ENCODE data around the gene UBALD1. TPM values are rescaled to one million over a fixed set of nuclear protein-coding genes. Genes with fewer than 3 reads are reported as not detected.

UBALD1 gene
- total RNA-seq, 4 donors from 2014 or later: 13.5 to 19.0 (median 15.4) TPM

DNA sequence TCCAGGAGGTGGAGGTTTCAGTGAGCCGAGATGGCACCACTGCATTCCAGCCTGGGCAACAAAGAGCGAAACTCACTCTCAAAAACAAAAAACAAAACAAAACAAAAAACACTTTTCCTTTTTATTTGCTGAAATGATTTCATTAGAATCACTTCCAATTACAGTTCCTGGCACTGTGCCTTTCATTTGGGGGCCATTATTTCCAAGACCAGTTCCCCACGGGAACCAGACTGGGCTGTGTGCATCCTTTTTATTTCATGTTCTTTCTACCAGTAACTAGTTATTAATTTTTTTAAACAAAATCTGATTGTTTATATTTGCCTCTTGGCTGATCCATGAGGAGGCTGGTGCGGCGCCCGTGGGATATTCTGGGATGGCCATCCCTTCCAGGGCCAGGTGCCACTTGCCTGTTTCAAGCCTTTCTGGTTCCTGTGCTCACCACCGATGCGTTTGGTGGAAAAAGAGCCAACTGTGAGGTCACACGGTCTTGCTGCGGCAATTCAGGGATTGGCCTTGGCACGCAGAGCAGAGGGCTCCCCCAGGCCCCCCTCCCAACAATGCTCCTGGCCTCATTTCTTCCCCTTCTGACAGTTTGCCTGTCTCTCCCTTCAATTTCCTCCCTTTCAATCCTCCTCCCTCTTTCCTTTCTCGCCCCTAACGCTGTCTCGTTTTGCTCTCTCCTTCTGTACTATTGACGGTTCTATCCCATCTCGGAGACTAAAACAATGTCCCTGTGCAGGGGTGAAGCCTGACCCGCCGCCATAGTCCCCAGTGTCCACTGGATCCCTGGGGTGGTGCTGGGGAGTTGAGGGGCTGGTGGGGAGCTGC is 13.4 kb downstream of the UBALD1 start:
- in situ Hi-C loops (cut with MboI; ENCODE audit: low sequenced_read_pairs in 4 of 4): loop anchor here in 1 of 4 donors (25.0 kb wide), 1 partner anchor 89 kb away; no protein-coding TSS in a partner anchor
- Histone ChIP-seq H3K9me3 (no peaks in the 10 kb centered on the region), H3K27ac (no peak overlapping the region), H3K36me3 (no peaks in the 10 kb centered on the region), H3K4me1 (peaks cover 4 to 5% of the 10 kb centered on the region in 2 donors), H3K27me3 (peaks cover 7 to 33% (median 16%) of the 10 kb centered on the region in 3 donors), H3K4me3 (no peak overlapping the region)
- TF ChIP-seq POLR2A (IDR thresholded peaks at IDR 0.05): no peak
- TF ChIP-seq, protein P1, sequence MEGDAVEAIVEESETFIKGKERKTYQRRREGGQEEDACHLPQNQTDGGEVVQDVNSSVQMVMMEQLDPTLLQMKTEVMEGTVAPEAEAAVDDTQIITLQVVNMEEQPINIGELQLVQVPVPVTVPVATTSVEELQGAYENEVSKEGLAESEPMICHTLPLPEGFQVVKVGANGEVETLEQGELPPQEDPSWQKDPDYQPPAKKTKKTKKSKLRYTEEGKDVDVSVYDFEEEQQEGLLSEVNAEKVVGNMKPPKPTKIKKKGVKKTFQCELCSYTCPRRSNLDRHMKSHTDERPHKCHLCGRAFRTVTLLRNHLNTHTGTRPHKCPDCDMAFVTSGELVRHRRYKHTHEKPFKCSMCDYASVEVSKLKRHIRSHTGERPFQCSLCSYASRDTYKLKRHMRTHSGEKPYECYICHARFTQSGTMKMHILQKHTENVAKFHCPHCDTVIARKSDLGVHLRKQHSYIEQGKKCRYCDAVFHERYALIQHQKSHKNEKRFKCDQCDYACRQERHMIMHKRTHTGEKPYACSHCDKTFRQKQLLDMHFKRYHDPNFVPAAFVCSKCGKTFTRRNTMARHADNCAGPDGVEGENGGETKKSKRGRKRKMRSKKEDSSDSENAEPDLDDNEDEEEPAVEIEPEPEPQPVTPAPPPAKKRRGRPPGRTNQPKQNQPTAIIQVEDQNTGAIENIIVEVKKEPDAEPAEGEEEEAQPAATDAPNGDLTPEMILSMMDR (IDR thresholded peaks at IDR 0.05 in 4 of 5, conservative IDR thresholded peaks at IDR 0.05 in 1 of 5): no peak
- no peak for ATAC-seq
- intact Hi-C loops (cut with DNase I; ENCODE audit: low total_unique reads): no loop called here
- DNase-seq: no peak

DNA sequence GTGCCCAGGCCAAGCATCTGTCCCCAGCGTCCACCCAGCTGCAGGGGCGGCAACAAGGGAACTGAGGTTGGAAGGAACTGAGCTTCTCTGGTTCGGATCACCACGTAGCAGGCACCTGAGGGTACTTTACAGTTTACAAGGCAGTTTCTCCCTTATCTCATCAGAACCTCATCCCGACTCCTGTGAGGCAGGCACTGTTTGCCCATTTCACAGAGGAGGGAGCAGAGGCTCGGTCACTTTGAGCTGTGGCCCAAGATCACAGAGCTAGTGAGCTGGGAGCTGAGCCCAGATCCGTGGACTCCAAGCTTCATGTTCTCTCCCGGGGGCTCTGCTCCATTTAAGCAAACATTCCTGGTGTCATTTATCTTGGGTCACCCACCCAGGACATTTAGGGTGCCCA is 15.1 kb downstream of the UBALD1 start:
- ATAC-seq: no peak
- Histone ChIP-seq H3K4me1 (peaks cover 4 to 5% of the 10 kb centered on the region in 2 donors), H3K36me3 (no peaks in the 10 kb centered on the region), H3K9me3 (no peaks in the 10 kb centered on the region), H3K4me3 (no peak overlapping the region), H3K27ac (no peak overlapping the region), H3K27me3 (peaks cover 10 to 33% (median 21%) of the 10 kb centered on the region in 3 donors)
- intact Hi-C loops (cut with DNase I; ENCODE audit: low total_unique reads): no loop called here
- in situ Hi-C loops (cut with MboI; ENCODE audit: low sequenced_read_pairs in 4 of 4): loop anchor here in 1 of 4 donors (25.0 kb wide), 1 partner anchor 112 kb away; the partner anchor contains the start of gene HMOX2
- TF ChIP-seq, protein P1 (IDR thresholded peaks at IDR 0.05 in 4 of 5, conservative IDR thresholded peaks at IDR 0.05 in 1 of 5): no peak
- no peak for TF ChIP-seq POLR2A (IDR thresholded peaks at IDR 0.05)
- no peak for DNase-seq

DNA sequence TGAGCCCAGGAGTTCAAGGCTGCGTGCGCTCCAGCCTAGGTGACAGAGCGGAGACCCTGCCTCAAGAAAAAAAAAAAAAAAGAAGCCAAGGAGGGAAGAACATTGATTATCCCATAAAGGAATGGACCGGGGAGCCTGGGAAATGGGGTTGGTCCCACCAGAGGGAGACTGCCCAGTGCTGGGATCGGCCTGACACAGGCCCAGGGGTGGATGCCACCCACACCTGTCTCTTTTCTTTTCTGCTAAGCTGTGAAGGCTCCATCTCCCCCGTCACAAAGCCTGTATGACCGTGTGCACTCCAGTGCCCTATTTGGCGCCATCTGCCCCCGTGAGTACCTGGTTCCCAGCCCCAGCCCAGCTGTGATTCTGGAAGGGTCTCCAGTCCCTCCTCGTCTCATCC is 15.7 kb downstream of the UBALD1 start:
- no peak overlapping the region for H3K27ac ChIP-seq
- intact Hi-C loops (cut with DNase I; ENCODE audit: low total_unique reads): no loop called here
- no peaks in the 10 kb centered on the region for H3K9me3 ChIP-seq
- DNase-seq (no peak), ATAC-seq (no peak)
- in situ Hi-C loops (cut with MboI; ENCODE audit: low sequenced_read_pairs in 4 of 4): loop anchor here in 1 of 4 donors (25.0 kb wide), 1 partner anchor 112 kb away; the partner anchor contains the start of gene HMOX2
- no peak overlapping the region for H3K4me3 ChIP-seq
- no peaks in the 10 kb centered on the region for H3K36me3 ChIP-seq
- no peak for TF ChIP-seq POLR2A (IDR thresholded peaks at IDR 0.05)
- TF ChIP-seq, protein P1 (IDR thresholded peaks at IDR 0.05 in 4 of 5, conservative IDR thresholded peaks at IDR 0.05 in 1 of 5): no peak
- H3K27me3 ChIP-seq: peaks cover 10 to 33% (median 21%) of the 10 kb centered on the region in 3 donors
- H3K4me1 ChIP-seq: peaks cover 4 to 5% of the 10 kb centered on the region in 2 donors

DNA sequence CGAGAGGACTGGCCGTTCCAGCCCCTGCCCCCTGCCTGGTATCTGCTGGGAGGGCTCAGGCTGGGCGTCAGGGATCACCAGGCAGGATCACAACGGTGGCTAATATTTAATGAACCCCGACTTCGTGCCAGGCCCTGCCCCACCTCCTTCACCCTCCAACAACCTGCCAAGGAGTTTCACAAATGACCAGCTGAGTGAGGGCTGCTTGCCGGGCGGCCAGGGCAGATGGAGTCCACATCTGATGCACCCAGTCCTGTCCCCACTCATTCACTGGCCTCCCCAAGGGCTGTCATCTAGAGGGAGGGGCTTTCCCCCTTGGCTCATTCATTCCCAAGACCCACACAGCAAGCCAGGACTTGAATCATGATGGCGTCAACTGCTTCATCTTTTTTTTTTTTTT is 17.5 kb downstream of the UBALD1 start:
- Histone ChIP-seq H3K27ac (no peak overlapping the region), H3K4me1 (peaks cover 4 to 5% of the 10 kb centered on the region in 2 donors), H3K27me3 (peaks cover 10 to 33% (median 21%) of the 10 kb centered on the region in 3 donors), H3K36me3 (no peaks in the 10 kb centered on the region), H3K4me3 (no peak overlapping the region), H3K9me3 (no peaks in the 10 kb centered on the region)
- intact Hi-C loops (cut with DNase I; ENCODE audit: low total_unique reads): no loop called here
- ATAC-seq (no peak), DNase-seq (no peak)
- in situ Hi-C loops (cut with MboI; ENCODE audit: low sequenced_read_pairs in 4 of 4): loop anchor here in 1 of 4 donors (25.0 kb wide), 1 partner anchor 110 kb away; the partner anchor contains the start of gene HMOX2
- TF ChIP-seq, protein P1 (IDR thresholded peaks at IDR 0.05 in 4 of 5, conservative IDR thresholded peaks at IDR 0.05 in 1 of 5): no peak
- TF ChIP-seq POLR2A (IDR thresholded peaks at IDR 0.05): no peak
